Measurements from ENCODE around the gene FSD1L. TPM values are rescaled to one million over a fixed set of nuclear protein-coding genes. Genes with fewer than 3 reads are reported as not detected.
A peak's percentile ranks its signal among the peaks of the same experiment; 100 is the strongest.

Gene FSD1L
- total and polyA plus RNA-seq, 2 of the 13 experiments (the other 11 are each of a cell fraction or from before 2014, with no cell fraction given): 4.1 to 5.1 TPM

GRCh38 chr9:105418588-105419500 lies 29.0 kb upstream of the FSD1L start (continued):
- TF ChIP-seq PRMT3 (CRISPR knock-in tag; IDR thresholded peaks at IDR 0.05; ENCODE audit: borderline replicate concordance, low read depth): no peak
- no peak for TF ChIP-seq ZNF776 (CRISPR knock-in tag; IDR thresholded peaks at IDR 0.05)
- TF ChIP-seq ZNF232 (CRISPR knock-in tag; IDR thresholded peaks at IDR 0.05; ENCODE audit: borderline replicate concordance): no peak; the same call in 1 of the 2 replicates
- TF ChIP-seq KMT2A (CRISPR knock-in tag; IDR thresholded peaks at IDR 0.05): no peak; the same call in 1 of the 2 replicates
- TF ChIP-seq DBP (CRISPR knock-in tag; IDR thresholded peaks at IDR 0.05; ENCODE audit: not compliant biosample characterization): no peak
- TF ChIP-seq ZNF329 (CRISPR knock-in tag; IDR thresholded peaks at IDR 0.05; ENCODE audit: low read depth): no peak
- peak; percentile 84 for TF ChIP-seq IKZF5 (CRISPR knock-in tag; IDR thresholded peaks at IDR 0.05)
- TF ChIP-seq HNF4G (IDR thresholded peaks at IDR 0.05; ENCODE audit: borderline replicate concordance, low read depth, low read length): peak; percentile 35; the same call in 1 of the 2 replicates
- no peak; the same call in 1 of the 2 replicates for TF ChIP-seq HNF4G (CRISPR knock-in tag; IDR thresholded peaks at IDR 0.05; ENCODE audit: borderline replicate concordance, low read depth)
- TF ChIP-seq NFIC (IDR thresholded peaks at IDR 0.05; ENCODE audit: low read length): peak; percentile 87
- TF ChIP-seq ZBTB42 (CRISPR knock-in tag; IDR thresholded peaks at IDR 0.05): no peak
- peak; percentile 74 for TF ChIP-seq CREM (IDR thresholded peaks at IDR 0.05)
- TF ChIP-seq CREM (CRISPR knock-in tag; IDR thresholded peaks at IDR 0.05): no peak
- TF ChIP-seq ZNF550 (CRISPR knock-in tag; IDR thresholded peaks at IDR 0.05; ENCODE audit: borderline replicate concordance): no peak
- no peak for TF ChIP-seq U2AF1 (optimal IDR thresholded peaks at IDR 0.05; ENCODE audit: low read depth, low read length)
- TF ChIP-seq RFX1 (IDR thresholded peaks at IDR 0.05): no peak
- peak; percentile 54; the same call in 1 of the 2 replicates for TF ChIP-seq ZNF556 (CRISPR knock-in tag; IDR thresholded peaks at IDR 0.05; ENCODE audit: borderline replicate concordance)
- TF ChIP-seq ZNF552 (CRISPR knock-in tag; IDR thresholded peaks at IDR 0.05; ENCODE audit: borderline replicate concordance): no peak
- TF ChIP-seq GZF1 (CRISPR knock-in tag; IDR thresholded peaks at IDR 0.05): no peak
- no peak for TF ChIP-seq XBP1 (CRISPR knock-in tag; IDR thresholded peaks at IDR 0.05)
- no peak for TF ChIP-seq ZMAT5 (CRISPR knock-in tag; IDR thresholded peaks at IDR 0.05; ENCODE audit: borderline replicate concordance, low read depth)
- TF ChIP-seq CENPT (CRISPR knock-in tag; IDR thresholded peaks at IDR 0.05; ENCODE audit: low read depth): no peak
- no peak for TF ChIP-seq ZNF572 (CRISPR knock-in tag; IDR thresholded peaks at IDR 0.05)
- no peak for TF ChIP-seq ZNF280B (CRISPR knock-in tag; IDR thresholded peaks at IDR 0.05; ENCODE audit: borderline replicate concordance)
- peak; percentile 80 for TF ChIP-seq PPARG (CRISPR knock-in tag; conservative IDR thresholded peaks at IDR 0.05)
- TF ChIP-seq CCDC6 (CRISPR knock-in tag; IDR thresholded peaks at IDR 0.05): peak; percentile 78; the same call in 1 of the 2 replicates
- TF ChIP-seq ZFP62 (CRISPR knock-in tag; IDR thresholded peaks at IDR 0.05): no peak

All from HepG2 (cell line).